K562 (cell line): ENCODE measurements around the gene EFHC2. TPM values are rescaled to one million over a fixed set of nuclear protein-coding genes. Genes with fewer than 3 reads are reported as not detected.

Experiments
- ATAC-seq: fragments of 200-7000 bp; cut with Tn5 transposase; 3 replicates; pipeline ENCODE4 v1.9.1; 2020; ENCODE audit warnings: moderate library complexity
- BruUV-seq: library from RNA; stranded (reverse); fragments of 400-500 nt; replicated peaks from 2 replicates; lab custom pipeline; 2021; lab: Mats Ljungman, UMichigan
- CTCF ChIA-PET: fragments of 300-600 bp; formaldehyde crosslinking; extraction: SDS; loops from one replicate; lab custom pipeline; 2021; ENCODE audit warnings: low intra/inter-chr PET ratio; lab: Yijun Ruan, JAX
- POLR2A ChIA-PET: fragments of 300-600, 350-650 bp; sonication (Branson Sonifier 250); formaldehyde crosslinking; extraction: SDS; loops from one replicate; lab custom pipeline; 2021; ENCODE audit warnings: antibody characterized with exemption, inconsistent platforms; lab: Yijun Ruan, JAX
- DNase-seq, 4 experiments: peaks; one replicate each; pipeline versions ENCODE4 v3.0.0 to v3.0.0-alpha.2; 2011 to 2018; ENCODE audit warnings: low spot score in 3 of 4, mixed read lengths in 3 of 4; ENCODE audit errors: extremely low read depth in 1 of 4
- FAIRE-seq: peaks from 2 replicates; lab custom pipeline; 2011; peaks lifted over from hg19 to GRCh38; lab: Jason Lieb, UNC
- H2AFZ ChIP-seq: 2 replicates; pipeline ENCODE4 v1.6.0; 2011; ENCODE audit warnings: low read depth, low read length, control low read depth, inconsistent platforms
- H3K27ac ChIP-seq: fragments of 200-600 bp; 3 replicates; pipeline ENCODE4 v1.8.0; 2011; ENCODE audit warnings: low read depth, mild to moderate bottlenecking, control low read depth, inconsistent platforms, low read length, moderate library complexity, mixed read lengths; ENCODE audit errors: extremely low read depth
- H3K27me3 ChIP-seq, 2 experiments: fragments of 300-600 bp in 1 of 2; 2 replicates in 1 of 2; 3 replicates in 1 of 2; pipeline versions ENCODE4 v1.6.0 to v1.8.0; 2011; ENCODE audit warnings: inconsistent platforms in 2 of 2, low read length in 2 of 2, mild to moderate bottlenecking in 1 of 2, mixed read lengths in 1 of 2, moderate library complexity in 1 of 2; ENCODE audit not compliant: control insufficient read depth in 2 of 2, insufficient read depth in 2 of 2
- H3K36me3 ChIP-seq: fragments of 300-600 bp; 3 replicates; pipeline ENCODE4 v1.8.0; 2011; ENCODE audit warnings: mild to moderate bottlenecking, low read length, inconsistent platforms; ENCODE audit not compliant: control insufficient read depth, insufficient read depth
- H3K4me1 ChIP-seq, 2 experiments: fragments of 200-600 bp in 1 of 2; replicated peaks in 1 of 2; 2 replicates in 1 of 2; 3 replicates in 1 of 2; pipeline versions ENCODE4 v1.5.1 to v1.8.0; 2011; ENCODE audit warnings: inconsistent platforms in 2 of 2, low read length in 2 of 2, mild to moderate bottlenecking in 1 of 2, mixed read lengths in 1 of 2, moderate library complexity in 1 of 2; ENCODE audit not compliant: control insufficient read depth in 2 of 2, insufficient read depth in 2 of 2
- H3K4me2 ChIP-seq: 2 replicates; pipeline ENCODE4 v1.6.1; 2011; ENCODE audit warnings: low read length, control low read depth, inconsistent platforms, mixed read lengths; ENCODE audit not compliant: insufficient read depth
- H3K4me3 ChIP-seq: fragments of 200-600 bp; sonication (generic), shearing (Covaris generic); 2 replicates; pipeline ENCODE4 v1.5.1; 2016; ENCODE audit warnings: control low read depth, inconsistent platforms
- H3K79me2 ChIP-seq: fragments of 200-600 bp; 3 replicates; pipeline ENCODE4 v1.8.0; 2011; ENCODE audit warnings: low read length, inconsistent platforms; ENCODE audit not compliant: control insufficient read depth, insufficient read depth
- H3K9ac ChIP-seq, 2 experiments: 2 replicates each; pipeline versions ENCODE4 v1.6.0 to v1.6.1; 2011; ENCODE audit warnings: low read depth in 2 of 2, low read length in 2 of 2, control low read depth in 1 of 2, inconsistent platforms in 1 of 2, mild to moderate bottlenecking in 1 of 2, mixed read lengths in 1 of 2; ENCODE audit not compliant: insufficient read depth in 1 of 2
- H3K9me1 ChIP-seq: one replicate; pipeline ENCODE4 v1.6.0; 2011; ENCODE audit warnings: inconsistent platforms, mild to moderate bottlenecking, low read length, moderate library complexity; ENCODE audit not compliant: control insufficient read depth, insufficient read depth
- H3K9me3 ChIP-seq: replicated peaks from 2 replicates; pipeline ENCODE4 v1.5.1; 2011; ENCODE audit warnings: low read depth, low read length, inconsistent platforms; ENCODE audit not compliant: control insufficient read depth, insufficient read depth
- H4K20me1 ChIP-seq: replicated peaks from 2 replicates; pipeline ENCODE4 v1.6.1; 2011; ENCODE audit warnings: low read length, inconsistent platforms, mixed read lengths; ENCODE audit not compliant: control insufficient read depth, insufficient read depth
- CBX2 ChIP-seq: fragments of 200-600 bp; sonication (generic); IDR thresholded peaks from one replicate; pipeline ENCODE4 v1.6.1; 2012; ENCODE audit warnings: mild to moderate bottlenecking, low read length, inconsistent platforms; ENCODE audit not compliant: insufficient read depth, poor library complexity, severe bottlenecking
- CHD2 ChIP-seq: IDR thresholded peaks from 2 replicates; pipeline ENCODE4 v1.6.1; 2011; ENCODE audit warnings: low read depth, low read length
- DMBX1 ChIP-seq: fragments of 250-450 bp; sonication (Bioruptor Pico); IDR thresholded peaks from 2 replicates; pipeline ENCODE4 v1.8.0; 2022; ENCODE audit warnings: inconsistent platforms, mild to moderate bottlenecking, moderate library complexity, borderline replicate concordance
- DPF2 ChIP-seq: fragments of 450-650 bp; IDR thresholded peaks from 2 replicates; pipeline ENCODE4 v1.6.1; 2016
- KHSRP ChIP-seq: fragments of 450-650 bp; IDR thresholded peaks from 2 replicates; pipeline ENCODE4 v1.6.1; 2017
- NRF1 ChIP-seq, 2 experiments: fragments of 450-650 bp; IDR thresholded peaks in 1 of 2; conservative IDR thresholded peaks in 1 of 2; 2 replicates each; pipeline ENCODE4 v1.6.1; 2014; ENCODE audit warnings: mild to moderate bottlenecking in 2 of 2
- RBM17 ChIP-seq: fragments of 200-400 bp; formaldehyde crosslinking; IDR thresholded peaks from 2 replicates; pipeline ENCODE4 v1.6.1; 2017; ENCODE audit warnings: low read depth, mild to moderate bottlenecking, low read length, borderline replicate concordance
- STAT5B ChIP-seq: fragments of 250-450 bp; sonication (Bioruptor Pico); IDR thresholded peaks from 2 replicates; pipeline ENCODE4 v1.8.0; 2021; ENCODE audit warnings: mild to moderate bottlenecking, inconsistent platforms
- WGBS: fragments of 100-300 bp; shearing (Covaris generic); methylation state at CpG from one replicate; pipeline ENCODE4 v1.1.6; 2016; ENCODE audit warnings: low coverage, mixed read lengths; ENCODE audit not compliant: insufficient coverage; ENCODE audit errors: missing lambda C conversion rate; 5-methylcytosine and 5-hydroxymethylcytosine counted together
- in situ Hi-C: fragments of 300-500 bp; cut with MboI; formaldehyde crosslinking; loops from 4 replicates; pipeline ENCODE4 v1.15.0; 2018; ENCODE audit warnings: inconsistent platforms, mixed read lengths
- intact Hi-C: fragments of 100-400 bp; cut with micrococcal nuclease; formaldehyde crosslinking; loops from 2 replicates; pipeline ENCODE4 v1.14.2; 2022
- polyA plus RNA-seq, 8 experiments: library from polyadenylated mRNA; depleted of rRNA in 4 of 8; stranded (reverse) in 5 of 8; unstranded in 3 of 8; fragments of >200 nt; fragmentation: Nextera tagmentation in 2 of 8; fragmentation: Illumina TruSeq in 1 of 8; extraction: Ambion mirVana in 2 of 8; extraction: Trizol in 1 of 8; gene quantifications; 2 replicates each; pipeline versions ENCODE4 v1.2.1 to v1.2.3, GENCODE V29; 2011 to 2014; ENCODE audit warnings: inconsistent platforms in 1 of 8, missing spikeins in 1 of 8
- total RNA-seq, 7 experiments: library from RNA; depleted of rRNA in 6 of 7; stranded (reverse); fragments of >200 nt in 6 of 7; fragmentation: Illumina TruSeq in 2 of 7; extraction: Trizol in 2 of 7; gene quantifications; 2 replicates each; pipeline versions ENCODE4 v1.2.1 to v1.2.3, GENCODE V29; 2011 to 2021; ENCODE audit warnings: low replicate concordance in 1 of 7
- TF ChIP-seq, protein P1 (sequence below): fragments of 250-450 bp; sonication (Bioruptor Pico); IDR thresholded peaks from 2 replicates; pipeline ENCODE4 v1.8.0; 2021; ENCODE audit warnings: mild to moderate bottlenecking, moderate library complexity
- TF ChIP-seq, protein P2 (sequence below): sonication (generic); formaldehyde crosslinking; IDR thresholded peaks from 2 replicates; pipeline ENCODE4 v1.8.0; 2022; ENCODE audit warnings: mild to moderate bottlenecking, low read depth, missing genetic modification reagents

Gene EFHC2
- total and polyA plus RNA-seq, 9 of the 15 experiments (the other 6 are each of a cell fraction or from before 2014, with no cell fraction given), result 1.3 to 8.1 (median 3.0) TPM

DNA sequence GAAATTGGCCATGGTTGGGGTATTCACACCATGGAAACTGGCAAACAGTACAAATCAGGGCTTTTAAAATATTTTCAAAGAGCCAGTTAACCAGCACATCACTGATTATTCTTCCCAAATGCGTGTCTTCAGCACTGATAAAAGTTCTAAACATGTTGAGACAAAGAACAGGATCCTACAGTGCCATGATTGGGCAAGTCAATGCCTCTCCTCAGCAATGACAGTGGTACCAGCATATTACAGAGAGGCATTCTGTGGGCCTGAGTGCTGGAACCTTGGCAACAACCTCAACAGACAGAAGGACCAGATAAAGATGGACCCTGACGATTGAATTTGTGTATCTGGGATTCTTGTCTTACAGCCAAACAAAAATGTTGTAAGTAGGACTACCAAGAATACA is 108.9 kb downstream of the EFHC2 start:
- TF ChIP-seq NRF1 (conservative IDR thresholded peaks at IDR 0.05 in 1 of 2, IDR thresholded peaks at IDR 0.05 in 1 of 2) (no peak), RBM17 (no peak), DMBX1 (no peak)
- TF ChIP-seq, protein P1, sequence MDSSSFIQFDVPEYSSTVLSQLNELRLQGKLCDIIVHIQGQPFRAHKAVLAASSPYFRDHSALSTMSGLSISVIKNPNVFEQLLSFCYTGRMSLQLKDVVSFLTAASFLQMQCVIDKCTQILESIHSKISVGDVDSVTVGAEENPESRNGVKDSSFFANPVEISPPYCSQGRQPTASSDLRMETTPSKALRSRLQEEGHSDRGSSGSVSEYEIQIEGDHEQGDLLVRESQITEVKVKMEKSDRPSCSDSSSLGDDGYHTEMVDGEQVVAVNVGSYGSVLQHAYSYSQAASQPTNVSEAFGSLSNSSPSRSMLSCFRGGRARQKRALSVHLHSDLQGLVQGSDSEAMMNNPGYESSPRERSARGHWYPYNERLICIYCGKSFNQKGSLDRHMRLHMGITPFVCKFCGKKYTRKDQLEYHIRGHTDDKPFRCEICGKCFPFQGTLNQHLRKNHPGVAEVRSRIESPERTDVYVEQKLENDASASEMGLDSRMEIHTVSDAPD (CRISPR knock-in tag), result no peak
- Histone ChIP-seq H3K9me1 (no peaks in the 10 kb centered on the region), H3K9ac (no peak overlapping the region), H3K4me1 (no peaks in the 10 kb centered on the region; a peak in 1 of 5 replicates), H3K9me3 (no peaks in the 10 kb centered on the region), H2AFZ (no peak overlapping the region), H3K27ac (no peak overlapping the region), H3K27me3 (no peaks in the 10 kb centered on the region), H4K20me1 (no peaks in the 10 kb centered on the region), H3K79me2 (no peaks in the 10 kb centered on the region), H3K36me3 (no peaks in the 10 kb centered on the region), H3K4me2 (no peak overlapping the region), H3K4me3 (no peak overlapping the region)
- in situ Hi-C loops, result no loop called here
- DNase-seq (no peak), FAIRE-seq (no peak), ATAC-seq (no peak)
- ChIA-PET CTCF (no interaction called here), POLR2A (no interaction called here)
- 0% methylated on average over 2 of the region's 2 CpGs for WGBS
- intact Hi-C loops, result no loop called here
- no TSS peak for BruUV-seq

DNA sequence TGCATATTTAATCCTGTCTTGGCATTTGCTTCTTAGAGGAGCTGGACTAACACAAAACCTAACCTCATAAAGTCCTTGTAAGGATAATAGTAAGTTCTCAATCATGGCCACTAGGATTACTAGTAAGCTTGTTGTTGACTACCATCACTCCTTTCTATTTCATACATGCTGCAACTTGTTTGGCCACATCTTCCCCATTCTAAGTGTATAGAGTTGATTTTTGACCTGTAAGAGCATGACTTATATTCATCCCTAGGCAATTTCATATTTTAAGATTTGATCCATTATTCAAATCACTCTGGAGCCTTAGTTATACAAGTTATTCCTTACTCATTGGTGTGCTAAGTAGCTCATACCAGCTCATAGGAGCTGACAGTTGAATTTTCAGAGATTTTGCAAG is 109.4 kb downstream of the EFHC2 start:
- in situ Hi-C loops, result no loop called here
- no peaks in the 10 kb centered on the region for H3K27me3 ChIP-seq
- H4K20me1 ChIP-seq, result no peaks in the 10 kb centered on the region
- ChIA-PET CTCF (no interaction called here), POLR2A (no interaction called here)
- no peak overlapping the region for H3K4me2 ChIP-seq
- DNase-seq (no peak), ATAC-seq (no peak), FAIRE-seq (no peak)
- H3K9ac ChIP-seq, result no peak overlapping the region
- H3K27ac ChIP-seq, result no peak overlapping the region
- H3K9me3 ChIP-seq, result no peaks in the 10 kb centered on the region
- no peak overlapping the region for H2AFZ ChIP-seq
- H3K4me3 ChIP-seq, result no peak overlapping the region
- no peaks in the 10 kb centered on the region; a peak in 1 of 5 replicates for H3K4me1 ChIP-seq
- H3K36me3 ChIP-seq, result no peaks in the 10 kb centered on the region
- H3K79me2 ChIP-seq, result no peaks in the 10 kb centered on the region
- H3K9me1 ChIP-seq, result no peaks in the 10 kb centered on the region
- BruUV-seq, result no TSS peak
- intact Hi-C loops, result no loop called here
- no peak for TF ChIP-seq STAT5B (CRISPR knock-in tag)
- no peak for TF ChIP-seq CBX2
- TF ChIP-seq KHSRP, result no peak
- no peak for TF ChIP-seq CHD2
- TF ChIP-seq DPF2, result no peak
- TF ChIP-seq, protein P2, sequence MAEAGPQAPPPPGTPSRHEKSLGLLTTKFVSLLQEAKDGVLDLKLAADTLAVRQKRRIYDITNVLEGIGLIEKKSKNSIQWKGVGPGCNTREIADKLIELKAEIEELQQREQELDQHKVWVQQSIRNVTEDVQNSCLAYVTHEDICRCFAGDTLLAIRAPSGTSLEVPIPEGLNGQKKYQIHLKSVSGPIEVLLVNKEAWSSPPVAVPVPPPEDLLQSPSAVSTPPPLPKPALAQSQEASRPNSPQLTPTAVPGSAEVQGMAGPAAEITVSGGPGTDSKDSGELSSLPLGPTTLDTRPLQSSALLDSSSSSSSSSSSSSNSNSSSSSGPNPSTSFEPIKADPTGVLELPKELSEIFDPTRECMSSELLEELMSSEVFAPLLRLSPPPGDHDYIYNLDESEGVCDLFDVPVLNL (CRISPR knock-in tag), result no peak
